A673 (cell line): ENCODE results near the gene SLC16A12. TPM values are rescaled to one million over a fixed set of nuclear protein-coding genes. Genes with fewer than 3 reads are reported as not detected.

ENCODE experiments used
- BruUV-seq: library from RNA; stranded (reverse); fragments of 400-500 nt; replicated peaks from 2 replicates; lab custom pipeline; 2021; lab: Mats Ljungman, UMichigan
- CTCF ChIA-PET: fragments of 300-600 bp; sonication (Branson Sonifier 250); formaldehyde crosslinking; loops from one replicate; lab custom pipeline; 2022; ENCODE audit warnings: antibody characterized with exemption; lab: Charles Lee
- POLR2A ChIA-PET: fragments of 300-600 bp; sonication (Branson Sonifier 250); formaldehyde crosslinking; loops from one replicate; lab custom pipeline; 2022; ENCODE audit warnings: antibody characterized with exemption; ENCODE audit not compliant: low non-redundant PET; lab: Charles Lee
- DNase-seq: peaks from one replicate; pipeline ENCODE4 v3.0.0-alpha.2; 2015; ENCODE audit warnings: low spot score
- H3K27ac ChIP-seq: fragments of 200-600 bp; sonication (generic); 2 replicates; pipeline ENCODE4 v1.5.1; 2016; ENCODE audit warnings: mixed run types, low read depth, mild to moderate bottlenecking, mixed read lengths, antibody characterized with exemption, low read length; ENCODE audit not compliant: poor library complexity, severe bottlenecking
- H3K27me3 ChIP-seq: fragments of 200-600 bp; sonication (generic); replicated peaks from 2 replicates; pipeline ENCODE4 v1.6.1; 2017; ENCODE audit warnings: mixed run types, low read depth, mild to moderate bottlenecking, mixed read lengths, antibody characterized with exemption, low read length; ENCODE audit not compliant: insufficient read depth, poor library complexity
- H3K36me3 ChIP-seq: fragments of 200-600 bp; sonication (generic); 2 replicates; pipeline ENCODE4 v1.6.1; 2016; ENCODE audit warnings: mixed run types, mild to moderate bottlenecking, mixed read lengths, antibody characterized with exemption, low read length; ENCODE audit not compliant: insufficient read depth, poor library complexity, severe bottlenecking
- H3K4me1 ChIP-seq: fragments of 200-600 bp; sonication (generic); 2 replicates; pipeline ENCODE4 v1.6.1; 2017; ENCODE audit warnings: mixed run types, mild to moderate bottlenecking, mixed read lengths, antibody characterized with exemption, low read length; ENCODE audit not compliant: insufficient read depth, poor library complexity, severe bottlenecking
- H3K4me3 ChIP-seq: fragments of 200-600 bp; sonication (generic); 2 replicates; pipeline ENCODE4 v1.5.1; 2016; ENCODE audit warnings: low read depth, mixed run types, mild to moderate bottlenecking, mixed read lengths, low read length; ENCODE audit not compliant: poor library complexity, severe bottlenecking
- H3K9me3 ChIP-seq: fragments of 200-600 bp; sonication (generic); 2 replicates; pipeline ENCODE4 v1.6.1; 2016; ENCODE audit warnings: mixed run types, low read depth, mild to moderate bottlenecking, mixed read lengths, antibody characterized with exemption, low read length; ENCODE audit not compliant: poor library complexity, severe bottlenecking
- CTCF ChIP-seq: fragments of 300-800, 200-600 bp; sonication (generic); conservative IDR thresholded peaks from 2 replicates; pipeline ENCODE4 v1.5.1; 2017; ENCODE audit warnings: low read depth, mild to moderate bottlenecking, antibody characterized with exemption, low read length, moderate library complexity, mixed read lengths
- EZH2 ChIP-seq: fragments of 200-600 bp; sonication (generic); IDR thresholded peaks from 2 replicates; pipeline ENCODE4 v1.6.1; 2017; ENCODE audit warnings: borderline replicate concordance, low read depth, mild to moderate bottlenecking, mixed read lengths, antibody characterized with exemption, low read length; ENCODE audit not compliant: poor library complexity, severe bottlenecking
- intact Hi-C: fragments of 100-400 bp; cut with micrococcal nuclease; formaldehyde crosslinking; loops from one replicate; pipeline ENCODE4 v1.10.0; 2022; ENCODE audit not compliant: unreplicated experiment
- total RNA-seq: library from RNA; stranded (reverse); gene quantifications from 2 replicates; pipeline ENCODE4 v1.2.3, GENCODE V29; 2021

Gene SLC16A12
- total RNA-seq, 1 experiment from 2014 or later: 0.54 TPM

- H3K4me3 ChIP-seq: no peak overlapping the region
- POLR2A ChIA-PET: no interaction called here
Observed at GRCh38 chr10:89574368-89574767, 39.0 kb upstream of the SLC16A12 start.

GRCh38 chr10:89567576-89568245, 32.3 kb upstream of the SLC16A12 start:
- TF ChIP-seq EZH2 (no peak), CTCF (no peak)
- Histone ChIP-seq H3K27ac (no peak overlapping the region), H3K4me3 (no peak overlapping the region), H3K4me1 (no peaks in the 10 kb centered on the region), H3K9me3 (no peaks in the 10 kb centered on the region), H3K27me3 (no peaks in the 10 kb centered on the region), H3K36me3 (no peaks in the 10 kb centered on the region)
- ChIA-PET POLR2A (no interaction called here), CTCF (no interaction called here)
- no peak for DNase-seq
- intact Hi-C loops: loop anchor here (5.0 kb wide), 1 partner anchor 135 kb away; the partner anchor contains the start of gene KIF20B
- no TSS peak for BruUV-seq

More at GRCh38 chr10:89574368-89574767, 39.0 kb upstream of the SLC16A12 start:
- Histone ChIP-seq H3K9me3 (no peaks in the 10 kb centered on the region), H3K27ac (no peak overlapping the region), H3K36me3 (no peaks in the 10 kb centered on the region), H3K4me1 (no peaks in the 10 kb centered on the region), H3K27me3 (no peaks in the 10 kb centered on the region)
- intact Hi-C loops: no loop called here
- no TSS peak for BruUV-seq
- TF ChIP-seq EZH2: no peak
- no peak for DNase-seq
- CTCF ChIA-PET: no interaction called here

- Histone ChIP-seq H3K27ac (no peak overlapping the region), H3K9me3 (no peaks in the 10 kb centered on the region), H3K4me1 (no peaks in the 10 kb centered on the region), H3K27me3 (no peaks in the 10 kb centered on the region), H3K4me3 (no peak overlapping the region), H3K36me3 (no peaks in the 10 kb centered on the region)
- DNase-seq: no peak
- intact Hi-C loops: loop anchor here (5.0 kb wide), 1 partner anchor 135 kb away; the partner anchor contains the start of gene KIF20B
- no peak for TF ChIP-seq CTCF
- CTCF ChIA-PET: no interaction called here
- POLR2A ChIA-PET: no interaction called here
- no TSS peak for BruUV-seq
Observed at GRCh38 chr10:89566992-89567391, 31.6 kb upstream of the SLC16A12 start.
